PC-3 (cell line): ENCODE results near the gene HSPB9.

ENCODE experiments used
- EZH2phosphoT487 ChIP-seq: fragments of 300-600 bp; sonication (generic); IDR thresholded peaks from 2 replicates; pipeline ENCODE4 v1.6.1; 2018; ENCODE audit warnings: mild to moderate bottlenecking, antibody characterized with exemption, low read length, borderline replicate concordance
- TF ChIP-seq, protein P1 (sequence below): fragments of 300-600 bp; sonication (generic); conservative IDR thresholded peaks from 2 replicates; pipeline ENCODE4 v1.5.1; 2017; ENCODE audit warnings: antibody characterized with exemption, low read depth, mild to moderate bottlenecking, low read length

DNA sequence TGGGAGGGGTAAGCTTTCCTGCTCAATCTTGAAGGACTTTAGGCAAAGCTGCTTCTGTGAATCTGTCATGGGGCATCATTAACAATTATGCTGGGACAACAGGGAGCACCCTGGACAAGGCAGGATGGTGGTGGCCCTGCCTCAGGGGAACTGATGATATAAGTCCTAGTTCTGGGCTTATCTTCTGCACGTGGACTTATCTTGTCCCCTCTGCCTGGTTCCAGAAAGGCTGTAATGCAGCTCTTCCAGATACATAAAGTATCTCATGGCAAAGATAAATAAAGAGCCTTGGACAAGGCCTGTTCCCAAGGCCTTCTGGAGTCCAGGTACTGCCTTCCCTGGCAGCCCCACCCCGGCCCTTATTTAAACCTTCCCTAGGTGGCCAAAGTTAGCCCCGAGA is 18.3 kb upstream of the HSPB9 start:
- TF ChIP-seq, protein P1, sequence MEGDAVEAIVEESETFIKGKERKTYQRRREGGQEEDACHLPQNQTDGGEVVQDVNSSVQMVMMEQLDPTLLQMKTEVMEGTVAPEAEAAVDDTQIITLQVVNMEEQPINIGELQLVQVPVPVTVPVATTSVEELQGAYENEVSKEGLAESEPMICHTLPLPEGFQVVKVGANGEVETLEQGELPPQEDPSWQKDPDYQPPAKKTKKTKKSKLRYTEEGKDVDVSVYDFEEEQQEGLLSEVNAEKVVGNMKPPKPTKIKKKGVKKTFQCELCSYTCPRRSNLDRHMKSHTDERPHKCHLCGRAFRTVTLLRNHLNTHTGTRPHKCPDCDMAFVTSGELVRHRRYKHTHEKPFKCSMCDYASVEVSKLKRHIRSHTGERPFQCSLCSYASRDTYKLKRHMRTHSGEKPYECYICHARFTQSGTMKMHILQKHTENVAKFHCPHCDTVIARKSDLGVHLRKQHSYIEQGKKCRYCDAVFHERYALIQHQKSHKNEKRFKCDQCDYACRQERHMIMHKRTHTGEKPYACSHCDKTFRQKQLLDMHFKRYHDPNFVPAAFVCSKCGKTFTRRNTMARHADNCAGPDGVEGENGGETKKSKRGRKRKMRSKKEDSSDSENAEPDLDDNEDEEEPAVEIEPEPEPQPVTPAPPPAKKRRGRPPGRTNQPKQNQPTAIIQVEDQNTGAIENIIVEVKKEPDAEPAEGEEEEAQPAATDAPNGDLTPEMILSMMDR: no peak
- no peak for TF ChIP-seq EZH2phosphoT487
